ENCODE data around the gene ELOVL6. TPM values are rescaled to one million over a fixed set of nuclear protein-coding genes. Genes with fewer than 3 reads are reported as not detected.

Gene ELOVL6
- total and polyA plus RNA-seq, 9 of the 15 experiments (the other 6 are each of a cell fraction or from before 2014, with no cell fraction given), result 18.3 to 82.6 (median 46.0) TPM

DNA sequence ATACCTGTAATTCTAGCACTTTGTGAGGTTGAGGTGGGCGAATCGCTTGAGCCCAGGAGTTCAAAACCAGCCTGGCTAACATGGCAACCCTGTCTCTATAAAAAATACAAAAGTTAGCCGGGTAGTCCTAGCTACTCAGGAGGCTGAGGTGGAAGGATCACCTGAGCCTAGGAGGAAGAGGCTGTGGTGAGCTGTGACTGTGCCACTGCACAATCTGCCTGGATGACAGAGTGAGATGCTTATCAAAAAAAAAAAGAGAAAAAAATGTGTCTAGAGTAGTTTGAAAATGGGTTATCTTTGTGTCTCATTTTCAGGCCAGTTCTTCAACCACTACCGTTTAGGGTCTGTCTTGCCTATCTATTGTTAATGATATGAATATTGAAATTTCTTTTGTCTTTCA is 187.6 kb downstream of the ELOVL6 start:
- Histone ChIP-seq H3K4me2 (ENCODE audit: insufficient read depth, low read length) (no peak overlapping the region), H3K9ac (ENCODE audit: insufficient read depth in 1 of 2, low read depth in 2 of 2, low read length in 2 of 2) (no peak overlapping the region), H3K4me1 (replicated peaks in 1 of 2; ENCODE audit: control insufficient read depth in 2 of 2, insufficient read depth in 2 of 2, low read length in 2 of 2) (0 out of 5 replicates have a peak, but pooled peaks cover 0 to 2% of the 10 kb centered on the region in 2 experiments), H2AFZ (ENCODE audit: low read depth, low read length) (no peak overlapping the region), H3K9me3 (replicated peaks; ENCODE audit: control insufficient read depth, insufficient read depth, low read depth, low read length) (no peaks in the 10 kb centered on the region), H4K20me1 (replicated peaks; ENCODE audit: control insufficient read depth, insufficient read depth, low read length) (no peaks in the 10 kb centered on the region), H3K9me1 (ENCODE audit: control insufficient read depth, insufficient read depth, low read length) (no peaks in the 10 kb centered on the region), H3K4me3 (no peak overlapping the region), H3K27me3 (ENCODE audit: control insufficient read depth in 2 of 2, insufficient read depth in 2 of 2, low read length in 2 of 2) (no peaks in the 10 kb centered on the region), H3K79me2 (ENCODE audit: control insufficient read depth, insufficient read depth, low read length) (no peaks in the 10 kb centered on the region), H3K36me3 (ENCODE audit: control insufficient read depth, insufficient read depth, low read length) (no peaks in the 10 kb centered on the region), H3K27ac (ENCODE audit: extremely low read depth, low read depth, low read length) (no peak overlapping the region)
- no peak for TF ChIP-seq ELK1 (CRISPR knock-in tag; IDR thresholded peaks at IDR 0.05)
- WGBS (ENCODE audit: insufficient coverage, low coverage, missing lambda C conversion rate), result 8% methylated on average over 4 of the region's 4 CpGs
- no peak for FAIRE-seq
- ChIA-PET POLR2A (interaction anchor here (0.6 kb wide), 2 partner anchors 23 to 362 kb away, joined by 3 to 4 read pairs; no protein-coding TSS in a partner anchor), CTCF (ENCODE audit: low intra/inter-chr PET ratio) (no interaction called here)
- intact Hi-C loops (cut with micrococcal nuclease) (no loop called here), in situ Hi-C loops (cut with MboI) (no loop called here)
- DNase-seq (ENCODE audit: extremely low read depth in 1 of 4, low spot score in 3 of 4), result no peak
- BruUV-seq (replicated peaks), result no TSS peak
- ATAC-seq, result no peak

- DNase-seq (ENCODE audit: extremely low read depth in 1 of 4, low spot score in 3 of 4) (no peak), ATAC-seq (no peak), FAIRE-seq (no peak)
- peak; percentile 55 for TF ChIP-seq NFIC (IDR thresholded peaks at IDR 0.05)
- TF ChIP-seq CCAR2 (IDR thresholded peaks at IDR 0.05; ENCODE audit: low read depth, low read length), result no peak
- no peak overlapping the region for H3K27ac ChIP-seq (ENCODE audit: extremely low read depth, low read depth, low read length)
- H3K4me3 ChIP-seq, result no peak overlapping the region
- no peak overlapping the region for H3K9ac ChIP-seq (ENCODE audit: insufficient read depth in 1 of 2, low read depth in 2 of 2, low read length in 2 of 2)
- no peak overlapping the region for H2AFZ ChIP-seq (ENCODE audit: low read depth, low read length)
- ChIA-PET CTCF (ENCODE audit: low intra/inter-chr PET ratio) (no interaction called here), POLR2A (interaction anchor here (1.8 kb wide), 1 partner anchor 11 kb away, joined by 5 read pairs; no protein-coding TSS in a partner anchor)
- no peaks in the 10 kb centered on the region for H4K20me1 ChIP-seq (replicated peaks; ENCODE audit: control insufficient read depth, insufficient read depth, low read length)
- 0 out of 5 replicates have a peak, but pooled peaks cover 0 to 2% of the 10 kb centered on the region in 2 experiments for H3K4me1 ChIP-seq (replicated peaks in 1 of 2; ENCODE audit: control insufficient read depth in 2 of 2, insufficient read depth in 2 of 2, low read length in 2 of 2)
- intact Hi-C loops (cut with micrococcal nuclease), result loop anchor here (5.0 to 10.0 kb wide), 3 partner anchors 195 to 335 kb away; no protein-coding TSS in a partner anchor
- H3K36me3 ChIP-seq (ENCODE audit: control insufficient read depth, insufficient read depth, low read length), result no peaks in the 10 kb centered on the region
- no TSS peak for BruUV-seq (replicated peaks)
- no peaks in the 10 kb centered on the region for H3K79me2 ChIP-seq (ENCODE audit: control insufficient read depth, insufficient read depth, low read length)
- no peaks in the 10 kb centered on the region for H3K9me1 ChIP-seq (ENCODE audit: control insufficient read depth, insufficient read depth, low read length)
- no peaks in the 10 kb centered on the region for H3K9me3 ChIP-seq (replicated peaks; ENCODE audit: control insufficient read depth, insufficient read depth, low read depth, low read length)
- H3K27me3 ChIP-seq (ENCODE audit: control insufficient read depth in 2 of 2, insufficient read depth in 2 of 2, low read length in 2 of 2), result no peaks in the 10 kb centered on the region
- no peak overlapping the region for H3K4me2 ChIP-seq (ENCODE audit: insufficient read depth, low read length)
- 35% methylated on average over 2 of the region's 2 CpGs for WGBS (ENCODE audit: insufficient coverage, low coverage, missing lambda C conversion rate)
- in situ Hi-C loops (cut with MboI), result loop anchor here (10.0 kb wide), 1 partner anchor 315 kb away; no protein-coding TSS in a partner anchor
These were observed 188.9 kb downstream of the ELOVL6 start for GRCh38 chr4:110009550-110009949.
